ENCODE measurements around the gene GPLD1. TPM values are rescaled to one million over a fixed set of nuclear protein-coding genes. Genes with fewer than 3 reads are reported as not detected.

Gene GPLD1
- total RNA-seq, 1 donor from 2014 or later, result 6.0 TPM

GRCh38 chr6:24464253-24465038, 24.9 kb downstream of the GPLD1 start:
- H3K27ac Mint-ChIP-seq (ENCODE audit: unreplicated experiment), result no peak overlapping the region
- no peak overlapping the region for H3K4me3 Mint-ChIP-seq

GRCh38 chr6:24460966-24461365, 28.4 kb downstream of the GPLD1 start:
- Mint-ChIP-seq H3K27me3 (ENCODE audit: low read depth) (no peaks in the 10 kb centered on the region), H3K27ac (ENCODE audit: unreplicated experiment) (no peak overlapping the region), H3K4me3 (no peak overlapping the region), H3K36me3 (ENCODE audit: low read depth) (peaks cover 5% of the 10 kb centered on the region), H3K9me3 (no peaks in the 10 kb centered on the region), H3K4me1 (no peaks in the 10 kb centered on the region)
- DNase-seq (ENCODE audit: low read depth, low spot score), result no peak
- TF ChIP-seq, protein P1, sequence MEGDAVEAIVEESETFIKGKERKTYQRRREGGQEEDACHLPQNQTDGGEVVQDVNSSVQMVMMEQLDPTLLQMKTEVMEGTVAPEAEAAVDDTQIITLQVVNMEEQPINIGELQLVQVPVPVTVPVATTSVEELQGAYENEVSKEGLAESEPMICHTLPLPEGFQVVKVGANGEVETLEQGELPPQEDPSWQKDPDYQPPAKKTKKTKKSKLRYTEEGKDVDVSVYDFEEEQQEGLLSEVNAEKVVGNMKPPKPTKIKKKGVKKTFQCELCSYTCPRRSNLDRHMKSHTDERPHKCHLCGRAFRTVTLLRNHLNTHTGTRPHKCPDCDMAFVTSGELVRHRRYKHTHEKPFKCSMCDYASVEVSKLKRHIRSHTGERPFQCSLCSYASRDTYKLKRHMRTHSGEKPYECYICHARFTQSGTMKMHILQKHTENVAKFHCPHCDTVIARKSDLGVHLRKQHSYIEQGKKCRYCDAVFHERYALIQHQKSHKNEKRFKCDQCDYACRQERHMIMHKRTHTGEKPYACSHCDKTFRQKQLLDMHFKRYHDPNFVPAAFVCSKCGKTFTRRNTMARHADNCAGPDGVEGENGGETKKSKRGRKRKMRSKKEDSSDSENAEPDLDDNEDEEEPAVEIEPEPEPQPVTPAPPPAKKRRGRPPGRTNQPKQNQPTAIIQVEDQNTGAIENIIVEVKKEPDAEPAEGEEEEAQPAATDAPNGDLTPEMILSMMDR (conservative IDR thresholded peaks at IDR 0.05), result no peak

More at GRCh38 chr6:24464253-24465038, 24.9 kb downstream of the GPLD1 start:
- Mint-ChIP-seq H3K9me3 (no peaks in the 10 kb centered on the region), H3K36me3 (ENCODE audit: low read depth) (peaks cover 3% of the 10 kb centered on the region), H3K4me1 (no peaks in the 10 kb centered on the region), H3K27me3 (ENCODE audit: low read depth) (no peaks in the 10 kb centered on the region)
- TF ChIP-seq, protein P1 (conservative IDR thresholded peaks at IDR 0.05), result no peak
- DNase-seq (ENCODE audit: low read depth, low spot score), result no peak

- TF ChIP-seq, protein P1 (conservative IDR thresholded peaks at IDR 0.05), result no peak
- no peak for DNase-seq (ENCODE audit: low read depth, low spot score)
- no peaks in the 10 kb centered on the region for H3K27me3 Mint-ChIP-seq (ENCODE audit: low read depth)
- no peak overlapping the region for H3K4me3 Mint-ChIP-seq
- H3K4me1 Mint-ChIP-seq, result no peaks in the 10 kb centered on the region
- H3K36me3 Mint-ChIP-seq (ENCODE audit: low read depth), result peaks cover 5% of the 10 kb centered on the region
- no peaks in the 10 kb centered on the region for H3K9me3 Mint-ChIP-seq
- peak overlapping the region; percentile 16 for H3K27ac Mint-ChIP-seq (ENCODE audit: unreplicated experiment)
Measured at GRCh38 chr6:24458941-24459340, 30.4 kb downstream of the GPLD1 start.

GRCh38 chr6:24458134-24458533, 31.2 kb downstream of the GPLD1 start:
- H3K4me3 Mint-ChIP-seq, result no peak overlapping the region
- H3K27me3 Mint-ChIP-seq (ENCODE audit: low read depth), result no peaks in the 10 kb centered on the region
- H3K4me1 Mint-ChIP-seq, result no peaks in the 10 kb centered on the region
- TF ChIP-seq, protein P1 (conservative IDR thresholded peaks at IDR 0.05), result no peak
- DNase-seq (ENCODE audit: low read depth, low spot score), result no peak
- H3K9me3 Mint-ChIP-seq, result no peaks in the 10 kb centered on the region
- peaks cover 5% of the 10 kb centered on the region for H3K36me3 Mint-ChIP-seq (ENCODE audit: low read depth)
- no peak overlapping the region for H3K27ac Mint-ChIP-seq (ENCODE audit: unreplicated experiment)

DNA sequence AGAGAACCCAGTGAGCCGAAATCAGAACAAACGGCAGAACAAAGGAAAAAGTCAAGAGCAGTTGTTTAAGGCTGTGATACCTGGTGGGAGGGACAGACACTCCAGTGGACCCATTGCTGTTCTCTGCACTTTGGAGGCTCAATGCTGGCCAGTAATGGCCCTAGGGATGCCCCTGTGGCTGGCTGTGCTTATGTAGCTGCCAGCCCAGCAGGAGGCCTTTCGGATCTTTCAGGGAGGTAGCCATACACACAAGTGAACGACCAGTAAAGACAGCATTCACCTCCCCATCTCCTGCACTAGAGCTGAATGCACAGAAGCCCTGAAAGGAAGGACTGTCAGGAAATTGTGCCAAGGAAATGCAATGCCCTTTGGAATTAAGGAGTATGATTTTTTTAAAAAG, 34.3 kb downstream of the GPLD1 start:
- Mint-ChIP-seq H3K36me3 (ENCODE audit: low read depth) (peaks cover 2% of the 10 kb centered on the region), H3K9me3 (no peaks in the 10 kb centered on the region), H3K27ac (ENCODE audit: unreplicated experiment) (no peak overlapping the region), H3K4me3 (no peak overlapping the region), H3K27me3 (ENCODE audit: low read depth) (no peaks in the 10 kb centered on the region), H3K4me1 (peaks cover 7% of the 10 kb centered on the region)
- TF ChIP-seq, protein P1 (conservative IDR thresholded peaks at IDR 0.05), result no peak
- DNase-seq (ENCODE audit: low read depth, low spot score), result no peak
